Measurements from ENCODE around the gene PXN.

DNA sequence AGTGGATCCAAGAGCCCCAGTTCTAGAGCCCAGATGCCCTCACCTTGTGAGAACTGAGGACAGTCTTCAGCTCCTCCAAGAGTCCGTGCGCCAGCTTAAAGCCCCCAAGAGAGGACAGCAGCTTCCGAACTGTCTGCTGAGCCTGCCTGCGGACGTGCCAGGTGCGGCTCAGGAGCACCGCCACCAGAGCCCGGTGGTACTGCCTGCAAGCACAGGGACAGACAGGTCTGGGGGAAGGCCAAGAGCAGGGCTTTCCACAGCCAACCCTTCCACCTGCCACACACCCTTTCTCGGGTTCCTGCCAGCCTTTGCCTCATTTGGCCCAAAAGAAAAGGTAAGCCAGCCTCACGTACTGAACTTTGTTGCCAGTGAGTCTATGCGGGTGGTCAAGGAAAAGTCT, 101.2 kb downstream of the PXN start:
- no peak for TF ChIP-seq ZFP30 (CRISPR knock-in tag; IDR thresholded peaks at IDR 0.05)
- TF ChIP-seq ZNF70 (CRISPR knock-in tag; IDR thresholded peaks at IDR 0.05), result no peak

Data from SK-N-SH treated with all-trans-retinoic acid at 6 μM for 48 hours (cell line).